NCI-H82 (cell line): ENCODE data around the gene ACBD4.

ENCODE experiments used
- DNase-seq: peaks from one replicate; lab custom pipeline; 2025; lab: John Stamatoyannopoulos, UW

ACBD4 gene

DNA sequence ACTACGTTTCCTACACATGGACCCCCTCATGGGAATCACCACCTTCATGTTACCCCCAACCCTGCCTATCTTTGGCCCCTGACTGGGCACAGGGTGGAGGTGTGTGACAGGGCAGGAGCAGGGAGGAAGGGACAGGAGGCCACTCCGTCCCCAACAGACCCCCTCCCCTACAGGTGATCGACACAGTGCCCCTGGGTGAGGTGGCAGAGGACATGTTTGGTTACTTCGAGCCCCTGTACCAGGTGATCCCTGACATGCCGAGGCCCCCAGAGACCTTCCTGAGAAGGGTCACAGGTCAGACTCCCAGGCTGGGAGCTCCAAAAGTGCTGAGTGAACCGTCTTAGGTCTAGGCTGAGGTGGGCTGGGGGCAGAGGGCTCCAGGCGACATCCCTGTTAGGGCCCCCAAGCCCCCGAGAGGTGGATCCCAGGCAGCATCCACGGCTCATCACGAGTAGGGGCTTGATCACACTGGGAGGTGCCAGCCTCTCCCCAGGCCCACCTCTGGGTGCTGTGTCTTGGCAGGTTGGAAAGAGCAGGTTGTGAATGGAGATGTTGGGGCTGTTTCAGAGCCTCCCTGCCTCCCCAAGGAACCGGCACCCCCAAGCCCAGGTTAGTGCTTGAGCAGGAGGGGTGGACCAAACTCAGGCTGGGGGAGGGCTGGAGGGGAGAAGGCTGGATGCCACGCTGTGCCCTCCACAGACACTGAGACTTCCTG lies 1.5 kb downstream of the ACBD4 start:
- no peak for DNase-seq

DNA sequence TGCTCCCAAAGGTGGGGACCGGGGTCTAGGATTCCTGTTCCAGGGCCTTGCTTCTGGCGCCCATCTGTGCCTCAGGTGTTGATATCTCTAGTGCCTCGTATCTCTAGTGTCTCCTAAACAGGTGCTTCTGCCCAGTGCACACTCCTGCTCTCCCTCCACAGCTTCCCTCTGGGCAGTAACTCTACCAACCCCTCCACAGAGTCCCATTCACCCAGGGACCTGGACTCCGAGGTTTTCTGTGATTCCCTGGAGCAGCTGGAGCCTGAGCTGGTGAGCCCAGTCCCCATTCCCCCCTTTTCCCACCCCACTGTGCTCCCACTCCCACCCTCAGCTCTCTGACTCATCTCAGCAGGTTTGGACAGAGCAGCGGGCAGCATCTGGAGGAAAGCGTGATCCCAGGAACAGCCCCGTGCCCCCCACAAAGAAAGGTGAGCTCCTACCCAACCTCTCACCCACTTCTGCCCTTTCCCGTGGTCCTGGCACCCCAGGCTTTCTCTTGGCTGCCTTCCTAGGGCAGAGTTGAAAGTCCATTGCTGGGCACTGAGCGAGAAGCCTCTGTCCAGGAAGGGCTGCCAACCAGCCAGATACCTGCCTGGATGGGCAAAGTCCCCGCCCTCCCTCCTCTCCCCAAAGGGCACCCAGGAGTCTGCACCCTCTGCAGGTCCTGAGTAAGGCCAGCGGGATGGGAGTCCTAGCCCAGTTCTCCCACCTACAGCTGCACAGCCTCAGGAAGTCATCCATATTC lies 2.2 kb downstream of the ACBD4 start:
- DNase-seq, result no peak

DNA sequence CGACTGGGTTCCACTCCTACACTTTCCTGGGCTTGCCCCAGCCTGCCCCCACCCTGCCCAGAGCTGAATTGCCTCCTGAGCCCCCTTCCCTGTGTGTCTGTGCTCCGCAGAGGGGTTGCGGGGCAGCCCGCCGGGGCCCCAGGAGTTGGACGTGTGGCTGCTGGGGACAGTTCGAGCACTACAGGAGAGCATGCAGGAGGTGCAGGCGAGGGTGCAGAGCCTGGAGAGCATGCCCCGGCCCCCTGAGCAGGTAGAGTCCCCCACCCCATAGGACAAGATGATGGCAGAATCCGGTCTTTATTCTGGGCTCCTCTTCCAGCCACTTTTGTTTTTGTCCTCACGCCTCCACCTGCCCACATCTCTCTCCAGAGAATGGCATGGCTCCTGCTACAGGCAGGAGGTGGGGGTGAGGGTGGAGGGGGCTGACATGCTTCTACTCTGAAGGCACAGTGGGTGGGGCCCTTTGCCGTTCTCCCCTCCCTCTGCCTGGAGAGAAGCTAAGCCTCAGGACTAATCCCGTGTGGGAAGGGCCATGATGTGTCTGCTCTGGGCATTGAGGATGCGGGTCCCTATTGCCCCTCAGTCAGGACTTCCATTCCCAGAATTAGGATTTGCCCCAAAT lies 3.5 kb downstream of the ACBD4 start:
- peak; percentile 87 for DNase-seq

DNA sequence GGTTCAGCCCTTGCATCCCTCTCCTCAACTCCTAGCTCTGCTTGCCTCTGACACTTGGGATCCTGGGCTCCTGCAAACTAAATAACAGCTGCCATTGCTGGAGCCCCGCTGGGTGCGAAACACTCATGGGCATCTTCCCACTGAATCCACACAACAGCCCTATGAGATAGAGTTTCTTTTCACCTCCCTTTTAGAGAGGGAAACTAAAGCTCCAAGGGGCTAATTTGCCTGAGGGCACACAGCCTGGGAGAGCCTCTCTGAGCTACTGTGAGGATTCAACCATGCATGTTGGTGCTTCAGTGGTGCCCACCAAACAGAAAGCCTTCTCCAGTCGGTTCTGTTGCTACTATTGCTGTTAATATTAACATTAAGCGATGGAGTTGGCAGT lies 4.0 kb downstream of the ACBD4 start:
- no peak for DNase-seq

DNA sequence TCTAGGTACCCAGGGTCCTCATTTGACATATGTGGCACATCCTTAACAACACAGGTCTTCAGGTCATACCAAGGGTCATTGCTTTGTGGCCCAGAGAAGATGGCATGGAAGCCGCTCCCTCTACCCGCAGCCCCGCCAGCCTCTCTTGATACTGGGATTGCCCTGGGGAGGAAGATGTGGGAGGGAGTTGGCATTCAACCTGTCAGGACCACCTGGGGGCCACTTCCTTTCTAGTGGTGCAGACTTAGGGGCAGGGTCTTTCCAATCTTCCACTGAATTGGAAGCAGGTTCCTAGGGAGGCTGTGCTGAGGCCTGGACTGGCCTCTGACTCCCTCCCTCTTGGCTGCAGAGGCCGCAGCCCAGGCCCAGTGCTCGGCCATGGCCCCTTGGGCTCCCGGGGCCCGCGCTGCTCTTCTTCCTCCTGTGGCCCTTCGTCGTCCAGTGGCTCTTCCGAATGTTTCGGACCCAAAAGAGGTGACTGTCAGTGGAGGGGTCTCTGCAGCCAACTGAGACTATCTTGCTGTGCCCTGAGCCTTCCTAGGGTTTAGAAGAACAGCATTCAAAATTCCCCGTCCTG lies 7.7 kb downstream of the ACBD4 start:
- no peak for DNase-seq

DNA sequence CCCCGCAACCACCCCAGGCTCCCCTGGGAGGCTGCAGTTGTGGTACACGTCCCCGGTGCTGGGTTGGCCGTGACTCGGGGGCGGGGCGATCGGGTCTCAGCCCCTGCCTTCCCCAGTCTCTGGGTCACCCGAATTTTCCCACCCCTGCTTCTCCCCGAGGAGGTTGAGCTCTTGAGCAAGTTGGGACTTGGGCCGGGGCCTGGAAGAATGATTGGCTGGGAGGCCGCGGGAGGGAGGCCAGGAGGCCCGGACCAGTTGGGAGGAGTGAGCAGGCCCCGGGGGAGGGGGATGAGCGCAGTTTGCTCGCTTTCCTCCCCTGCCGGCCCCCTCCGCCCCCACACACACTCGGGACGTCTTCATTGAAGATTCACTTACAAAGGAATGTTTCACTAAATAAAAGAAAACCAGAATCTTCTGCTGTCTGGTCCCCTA lies 8.3 kb downstream of the ACBD4 start:
- no peak for DNase-seq

GRCh38 chr17:45144199-45145034 lies 8.9 kb downstream of the ACBD4 start:
- DNase-seq, result no peak

DNA sequence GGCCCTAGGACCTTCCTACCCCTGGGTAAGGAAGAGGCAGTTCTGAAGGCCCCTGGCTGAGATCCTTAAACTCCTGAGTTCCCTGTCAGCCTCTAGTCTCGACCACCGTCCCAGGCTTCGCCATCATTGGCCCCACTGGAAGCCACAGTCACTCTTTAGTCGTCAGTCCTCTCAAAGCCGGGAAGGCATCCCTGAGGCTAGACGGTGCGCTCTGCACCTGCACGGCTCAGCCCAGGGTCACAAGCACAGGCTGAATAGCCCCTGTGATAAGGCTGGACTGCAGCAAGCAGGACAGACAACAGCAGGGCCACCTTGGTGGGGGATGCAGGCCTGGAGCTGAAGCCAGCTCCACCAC lies 9.5 kb downstream of the ACBD4 start:
- DNase-seq, result no peak

- no peak for DNase-seq
These were observed 10.7 kb downstream of the ACBD4 start for GRCh38 chr17:45146166-45146565.

DNA sequence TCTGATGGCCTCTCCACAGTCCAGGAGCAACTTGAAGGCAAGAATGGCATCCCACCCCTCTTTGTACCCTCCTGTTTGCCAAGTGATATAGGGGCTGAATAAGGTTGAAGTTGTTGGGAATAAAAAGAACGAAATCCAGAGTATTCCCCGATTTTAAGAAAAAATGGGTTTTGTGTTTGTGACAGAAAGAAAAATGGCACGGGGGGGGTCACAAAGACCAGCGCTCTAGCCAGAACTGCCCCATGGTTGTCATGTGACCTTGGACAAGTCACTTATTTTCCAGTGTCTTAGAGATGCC lies 11.1 kb downstream of the ACBD4 start:
- no peak for DNase-seq

- DNase-seq, result peak; percentile 94
These were observed 11.5 kb downstream of the ACBD4 start for GRCh38 chr17:45146890-45147580.

GRCh38 chr17:45147581-45148182 lies 12.2 kb downstream of the ACBD4 start:
- DNase-seq, result peak; percentile 97

DNA sequence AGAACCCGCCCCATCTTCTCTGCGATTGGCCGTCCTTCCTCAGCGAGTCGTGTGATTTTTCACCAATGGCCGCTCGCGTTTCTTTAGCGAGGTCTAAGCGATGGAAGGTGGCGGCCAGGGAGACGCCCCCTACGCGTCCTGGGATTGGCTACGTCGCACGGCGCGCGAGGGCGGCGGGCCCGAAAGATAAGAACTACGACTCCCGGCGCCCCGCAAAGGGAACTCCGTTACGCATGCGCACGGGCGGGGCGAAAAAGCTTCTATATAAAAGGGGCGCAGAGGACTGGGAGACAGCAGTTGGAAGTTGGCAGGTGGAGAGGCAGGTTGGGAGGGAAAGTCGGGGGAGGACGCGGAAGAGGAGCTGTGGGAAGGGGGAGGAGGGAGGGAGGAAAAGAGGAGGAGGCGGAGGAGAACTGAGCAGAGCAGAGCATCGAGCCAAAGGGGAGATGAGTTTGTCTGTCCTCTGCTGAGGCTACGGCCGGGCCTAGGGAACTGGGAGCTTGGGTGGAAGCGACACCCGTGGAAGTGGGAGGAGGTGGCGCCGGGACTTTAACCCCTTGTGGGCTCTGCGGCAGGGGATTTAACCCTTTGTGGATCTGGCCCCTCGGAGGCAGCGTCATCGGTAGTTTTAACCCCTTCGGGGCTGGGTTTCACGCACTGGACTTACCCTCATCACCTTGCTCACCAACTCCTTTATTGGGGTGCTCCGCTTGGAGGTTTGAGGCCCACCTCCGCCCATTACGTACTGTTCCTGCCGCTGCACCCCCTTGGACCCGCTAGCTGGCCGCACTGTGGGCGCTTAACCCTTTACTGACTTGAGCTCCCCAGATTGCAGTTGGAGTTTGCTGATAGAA lies 12.9 kb downstream of the ACBD4 start, which contains the start of gene HEXIM1:
HEXIM1 (plus strand) TSS at position 293 of the 854 bp plus-strand sequence. CDS start 716 bp downstream, outside the sequence.
- DNase-seq, result peak; percentile 100

- DNase-seq, result peak; percentile 91
These were observed 13.7 kb downstream of the ACBD4 start for GRCh38 chr17:45149037-45149668.

GRCh38 chr17:45149669-45150664 lies 14.5 kb downstream of the ACBD4 start:
- peak; percentile 71 for DNase-seq

GRCh38 chr17:45150911-45151809 lies 15.7 kb downstream of the ACBD4 start:
- DNase-seq, result peak; percentile 30

- no peak for DNase-seq
These were observed 19.5 kb downstream of the ACBD4 start for GRCh38 chr17:45155029-45155428.
